Measurements from ENCODE around the gene TRAIP.
"Not testable (repeated sequence)": the region's sequence is repeated elsewhere in the genome, so short reads cannot be mapped to it uniquely, and the experiment has no call there.

The TRAIP gene

DNA sequence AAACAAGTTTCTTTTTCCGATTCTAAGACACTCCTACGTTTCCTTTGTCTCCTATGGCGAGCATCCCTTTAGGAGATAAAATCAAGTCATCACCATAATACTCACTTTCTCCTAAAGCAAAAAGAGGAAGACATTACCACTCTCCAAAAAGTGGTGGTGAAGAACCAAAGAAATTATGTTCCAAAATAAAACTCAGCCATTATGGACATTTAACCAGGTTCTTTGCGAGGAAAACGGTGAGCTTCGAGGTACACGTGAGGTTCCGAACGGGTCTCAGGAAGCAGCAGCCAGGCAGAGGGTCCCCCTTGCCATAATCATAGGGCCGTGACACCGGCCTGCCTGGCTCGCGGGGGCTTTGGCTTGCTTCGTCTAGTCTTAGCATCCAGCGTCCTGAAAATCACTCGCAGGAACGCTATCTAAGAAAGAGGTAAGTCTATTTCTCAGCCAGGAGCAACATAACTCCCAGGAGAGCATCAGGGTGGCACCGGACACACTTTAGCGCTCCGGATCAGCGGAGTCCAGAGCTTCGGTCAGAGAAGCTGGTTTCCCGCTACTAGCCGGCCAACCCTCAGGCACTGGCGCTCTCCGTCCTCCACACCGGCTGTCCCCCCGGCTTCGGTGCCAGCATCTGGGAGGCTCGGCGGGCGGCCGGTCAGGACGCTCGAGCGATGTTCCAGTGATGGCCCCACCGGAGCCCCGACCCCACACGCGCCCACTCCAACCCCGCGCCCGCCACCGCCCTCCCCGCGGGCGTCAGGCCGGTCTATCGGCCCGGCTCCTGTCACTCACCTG is 70.6 kb downstream of the TRAIP start:
- peak; percentile 37 for DNase-seq (ENCODE audit: low read depth)
- TF ChIP-seq, protein P1, sequence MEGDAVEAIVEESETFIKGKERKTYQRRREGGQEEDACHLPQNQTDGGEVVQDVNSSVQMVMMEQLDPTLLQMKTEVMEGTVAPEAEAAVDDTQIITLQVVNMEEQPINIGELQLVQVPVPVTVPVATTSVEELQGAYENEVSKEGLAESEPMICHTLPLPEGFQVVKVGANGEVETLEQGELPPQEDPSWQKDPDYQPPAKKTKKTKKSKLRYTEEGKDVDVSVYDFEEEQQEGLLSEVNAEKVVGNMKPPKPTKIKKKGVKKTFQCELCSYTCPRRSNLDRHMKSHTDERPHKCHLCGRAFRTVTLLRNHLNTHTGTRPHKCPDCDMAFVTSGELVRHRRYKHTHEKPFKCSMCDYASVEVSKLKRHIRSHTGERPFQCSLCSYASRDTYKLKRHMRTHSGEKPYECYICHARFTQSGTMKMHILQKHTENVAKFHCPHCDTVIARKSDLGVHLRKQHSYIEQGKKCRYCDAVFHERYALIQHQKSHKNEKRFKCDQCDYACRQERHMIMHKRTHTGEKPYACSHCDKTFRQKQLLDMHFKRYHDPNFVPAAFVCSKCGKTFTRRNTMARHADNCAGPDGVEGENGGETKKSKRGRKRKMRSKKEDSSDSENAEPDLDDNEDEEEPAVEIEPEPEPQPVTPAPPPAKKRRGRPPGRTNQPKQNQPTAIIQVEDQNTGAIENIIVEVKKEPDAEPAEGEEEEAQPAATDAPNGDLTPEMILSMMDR (IDR thresholded peaks at IDR 0.05; ENCODE audit: insufficient read depth, low read depth, low read length, missing control alignments), result no peak
- H3K4me3 ChIP-seq (ENCODE audit: low read length), result peak overlapping the region; percentile 90

DNA sequence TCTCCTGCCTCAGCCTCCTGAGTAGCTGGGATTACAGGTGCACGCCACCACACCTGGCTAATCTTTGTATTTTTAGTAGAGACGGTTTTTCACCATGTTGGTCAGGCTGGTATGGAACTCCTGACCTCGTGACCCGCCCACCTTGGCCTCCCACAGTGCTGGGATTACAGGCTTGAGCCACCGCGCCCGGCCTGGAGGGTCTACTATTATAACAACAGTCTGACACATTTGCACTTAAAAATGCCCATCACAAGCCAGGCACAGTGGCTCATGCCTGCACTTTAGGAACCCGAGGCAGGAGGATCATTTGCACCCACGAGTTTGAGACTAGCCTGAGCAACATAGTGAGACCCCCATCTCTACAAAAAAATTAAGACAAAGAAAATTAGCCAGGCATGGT is 74.1 kb downstream of the TRAIP start:
- not testable (repeated sequence) for H3K4me3 ChIP-seq (ENCODE audit: low read length); DNase-seq (ENCODE audit: low read depth)

DNA sequence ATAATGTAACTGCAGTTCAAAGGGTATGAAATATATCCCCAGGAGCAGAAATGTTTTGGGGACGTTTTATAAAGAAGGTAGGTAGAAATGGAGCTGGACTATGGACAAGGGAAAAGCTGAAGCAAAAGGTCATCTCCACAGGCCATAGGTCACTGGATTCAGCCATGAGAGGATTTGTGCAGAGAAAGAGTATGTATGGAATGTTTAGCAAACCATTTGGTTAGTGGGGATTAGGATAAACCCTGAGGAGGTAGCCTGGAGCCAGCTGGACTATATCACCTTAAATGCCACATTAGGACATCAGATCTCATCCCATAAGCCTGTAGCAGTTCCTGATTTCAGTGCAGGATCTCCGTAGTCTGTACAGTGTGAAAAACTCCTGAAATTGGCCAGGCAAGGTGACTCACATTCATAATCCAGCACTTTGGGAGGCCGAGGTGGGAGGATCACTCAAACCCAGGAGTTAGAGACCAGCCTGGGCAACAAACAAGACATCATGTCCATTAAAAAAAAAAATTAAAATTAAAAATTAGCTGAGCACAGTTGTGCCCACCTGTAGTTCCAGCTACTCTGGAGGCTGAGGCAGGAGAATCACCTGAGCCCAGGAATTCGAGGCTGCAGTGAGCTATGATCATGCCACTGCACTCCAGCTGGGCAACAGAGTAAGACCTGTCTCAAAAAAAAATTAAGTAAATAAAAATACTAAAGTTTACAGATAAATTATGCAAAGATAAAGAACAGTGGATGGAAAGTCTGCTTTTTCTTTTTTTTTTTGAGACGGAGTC is 74.8 kb downstream of the TRAIP start:
- DNase-seq (ENCODE audit: low read depth), result no peak
- TF ChIP-seq, protein P1 (IDR thresholded peaks at IDR 0.05; ENCODE audit: insufficient read depth, low read depth, low read length, missing control alignments), result no peak
- no peak overlapping the region for H3K4me3 ChIP-seq (ENCODE audit: low read length)

DNA sequence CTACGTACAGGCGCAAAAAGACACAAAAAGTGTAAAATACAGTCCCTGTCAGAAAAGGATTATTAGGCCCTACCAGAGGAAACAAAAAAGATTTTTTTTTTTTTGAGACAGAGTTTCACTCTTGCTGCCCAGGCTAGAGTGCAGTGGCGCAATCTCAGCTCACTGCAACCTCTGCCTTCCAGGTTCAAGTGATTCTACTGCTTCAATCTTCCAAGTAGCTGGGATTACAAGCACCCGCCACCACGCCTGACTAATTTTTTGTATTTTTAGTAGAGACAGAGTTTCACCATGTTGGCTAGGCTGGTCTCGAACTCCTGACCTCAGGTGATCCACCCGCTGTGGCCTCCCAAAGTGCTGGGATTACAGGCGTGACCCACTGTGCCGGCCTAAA is 75.4 kb downstream of the TRAIP start:
- not testable (repeated sequence) for H3K4me3 ChIP-seq (ENCODE audit: low read length)

DNA sequence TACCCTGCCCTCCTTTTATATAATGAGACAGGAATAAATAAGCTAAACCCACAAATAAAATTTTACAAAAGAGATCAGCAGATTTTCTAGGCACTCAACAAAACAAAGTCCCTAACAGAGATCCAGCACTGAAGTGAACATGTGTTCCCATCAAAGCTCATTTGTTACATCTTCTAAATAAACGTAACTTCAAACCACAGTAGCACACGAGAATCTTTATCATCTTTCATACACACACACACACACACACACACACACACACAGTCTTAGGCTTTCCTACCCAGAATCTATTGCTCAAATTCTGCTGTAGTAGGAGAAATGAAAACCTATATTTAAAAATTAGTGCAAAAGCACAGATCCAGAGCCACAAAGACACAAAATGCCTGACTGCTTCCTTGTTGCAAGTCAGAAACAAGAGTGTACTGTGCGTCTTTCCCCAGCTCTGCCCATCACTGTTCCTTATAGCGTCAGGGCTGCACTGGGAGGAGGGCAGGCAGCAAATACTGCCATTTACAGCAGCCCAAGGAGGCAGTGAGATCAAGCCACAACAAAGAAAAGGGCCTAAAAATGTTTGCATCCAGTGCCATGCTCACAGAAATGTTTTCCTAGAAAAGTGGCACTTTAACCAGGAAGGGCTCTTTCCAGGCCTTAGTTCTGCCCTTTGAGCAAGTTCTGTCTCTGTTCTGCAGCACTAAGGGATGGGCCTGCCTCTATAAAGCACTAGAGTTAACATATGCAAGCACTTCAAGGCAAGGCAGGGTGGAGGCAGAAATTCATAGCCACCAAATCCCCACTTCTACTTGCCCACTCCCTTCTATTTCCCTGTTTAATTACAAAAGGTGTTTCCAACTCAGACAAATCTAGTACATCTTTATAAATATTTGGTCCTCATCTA is 76.0 kb downstream of the TRAIP start:
- TF ChIP-seq, protein P1 (IDR thresholded peaks at IDR 0.05; ENCODE audit: insufficient read depth, low read depth, low read length, missing control alignments), result no peak
- no peak for DNase-seq (ENCODE audit: low read depth)
- no peak overlapping the region for H3K4me3 ChIP-seq (ENCODE audit: low read length)

More for the DNA sequence above, 75.4 kb downstream of the TRAIP start:
- DNase-seq (ENCODE audit: low read depth), result not testable (repeated sequence)

DNA sequence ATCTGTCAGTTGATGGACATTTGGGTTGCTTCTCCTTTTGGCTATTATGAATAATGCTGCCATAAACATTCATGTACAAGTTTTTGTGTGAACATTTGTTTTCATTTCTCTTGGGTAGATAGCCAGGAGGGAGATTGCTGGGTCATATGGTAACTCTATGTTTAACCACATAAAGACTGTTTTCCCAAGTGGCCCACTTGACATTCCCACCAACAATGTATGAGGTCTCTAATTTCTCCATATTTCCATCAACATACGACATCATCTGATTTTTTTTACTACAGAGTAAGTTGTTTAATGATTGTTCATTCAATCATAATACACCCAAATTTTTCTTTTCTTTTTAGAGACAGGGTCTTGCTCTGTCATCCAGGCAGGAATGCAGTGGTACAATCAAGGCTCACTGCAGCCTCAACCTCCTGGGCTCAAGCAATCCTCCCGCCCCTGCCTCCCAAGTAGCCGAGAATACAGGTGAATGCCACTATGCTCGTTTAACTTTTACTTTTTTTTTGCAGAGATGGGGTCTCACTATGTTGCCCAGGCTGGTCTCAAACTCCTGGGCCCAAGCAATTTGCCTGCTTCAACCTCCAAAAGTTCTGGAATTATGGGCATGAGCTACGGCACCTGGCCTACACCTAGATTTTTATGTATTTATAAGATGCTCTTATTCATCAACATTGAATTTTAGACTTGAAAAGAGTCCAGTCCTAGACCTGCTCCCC is 76.8 kb downstream of the TRAIP start:
- DNase-seq (ENCODE audit: low read depth), result no peak
- no peak overlapping the region for H3K4me3 ChIP-seq (ENCODE audit: low read length)
- TF ChIP-seq, protein P1 (IDR thresholded peaks at IDR 0.05; ENCODE audit: insufficient read depth, low read depth, low read length, missing control alignments), result no peak

All from epithelial cell of esophagus (primary cell).